Measurements from ENCODE around the gene C17orf107.

The C17orf107 gene

GRCh38 chr17:4899341-4900230 is at the start of gene C17orf107:
C17orf107 (plus strand) TSS chr17:4899536; CDS start chr17:4899763, 227 bp downstream.
- POLR2A ChIA-PET, result interaction anchor here (0.6 to 1.1 kb wide), 3 partner anchors 40 to 371 kb away, joined by 3 to 6 read pairs (median 3); partner anchors contain the start of genes PLD2, RNF167 and SLC25A11
- CTCF ChIA-PET, result interaction anchor here (0.8 to 3.2 kb wide), 11 partner anchors 9 to 382 kb away, joined by 3 to 22 read pairs (median 5); partner anchors contain the start of genes GLTPD2 and RABEP1
- no peak for TF ChIP-seq CTCF (IDR thresholded peaks at IDR 0.05; ENCODE audit: control extremely low read depth, extremely low read depth, low read depth, missing control alignments)
- DNase-seq (ENCODE audit: extremely low spot score), result peak; percentile 93

GRCh38 chr17:4850246-4850645 is 49.1 kb upstream of the C17orf107 start:
- ChIA-PET CTCF (interaction anchor here (1.0 to 1.8 kb wide), 3 partner anchors 10 to 284 kb away, joined by 3 to 5 read pairs (median 4); no protein-coding TSS in a partner anchor), POLR2A (no interaction called here)
- no peak for DNase-seq (ENCODE audit: extremely low spot score)
- no peak for TF ChIP-seq CTCF (IDR thresholded peaks at IDR 0.05; ENCODE audit: control extremely low read depth, extremely low read depth, low read depth, missing control alignments)

- ChIA-PET POLR2A (no interaction called here), CTCF (interaction anchor here (1.8 kb wide), 1 partner anchor 61 kb away, joined by 5 read pairs; no protein-coding TSS in a partner anchor)
- no peak for DNase-seq (ENCODE audit: extremely low spot score)
- no peak for TF ChIP-seq CTCF (IDR thresholded peaks at IDR 0.05; ENCODE audit: control extremely low read depth, extremely low read depth, low read depth, missing control alignments)
These were observed 48.3 kb upstream of the C17orf107 start for GRCh38 chr17:4851084-4851483.

- CTCF ChIA-PET, result interaction anchor here (1.5 kb wide), 1 partner anchor 8 kb away, joined by 3 read pairs; no protein-coding TSS in a partner anchor
- POLR2A ChIA-PET, result interaction anchor here (0.6 kb wide), 1 partner anchor 14 kb away, joined by 5 read pairs; no protein-coding TSS in a partner anchor
- no peak for DNase-seq (ENCODE audit: extremely low spot score)
- no peak for TF ChIP-seq CTCF (IDR thresholded peaks at IDR 0.05; ENCODE audit: control extremely low read depth, extremely low read depth, low read depth, missing control alignments)
These were observed 46.6 kb upstream of the C17orf107 start for GRCh38 chr17:4852567-4853207.

- POLR2A ChIA-PET, result no interaction called here
These were observed 46.1 kb upstream of the C17orf107 start for GRCh38 chr17:4853208-4853671.

More at GRCh38 chr17:4853208-4853671, 46.1 kb upstream of the C17orf107 start:
- DNase-seq (ENCODE audit: extremely low spot score), result no peak
- CTCF ChIA-PET, result interaction anchor here (1.4 kb wide), 1 partner anchor 46 kb away, joined by 3 read pairs; the partner anchor contains the start of gene C17orf107
- TF ChIP-seq CTCF (IDR thresholded peaks at IDR 0.05; ENCODE audit: control extremely low read depth, extremely low read depth, low read depth, missing control alignments), result no peak

All from GM10248 (cell line).